NCI-H345 treated with DMSO at 0.1 percent for 48 hours (cell line): ENCODE results near the gene ARHGEF17.

Experiments
- DNase-seq: peaks from one replicate; lab custom pipeline; 2025; ENCODE audit not compliant: unreplicated experiment; lab: John Stamatoyannopoulos, UW

ARHGEF17 gene

GRCh38 chr11:73331138-73331916, 23.3 kb downstream of the ARHGEF17 start:
- no peak for DNase-seq

DNA sequence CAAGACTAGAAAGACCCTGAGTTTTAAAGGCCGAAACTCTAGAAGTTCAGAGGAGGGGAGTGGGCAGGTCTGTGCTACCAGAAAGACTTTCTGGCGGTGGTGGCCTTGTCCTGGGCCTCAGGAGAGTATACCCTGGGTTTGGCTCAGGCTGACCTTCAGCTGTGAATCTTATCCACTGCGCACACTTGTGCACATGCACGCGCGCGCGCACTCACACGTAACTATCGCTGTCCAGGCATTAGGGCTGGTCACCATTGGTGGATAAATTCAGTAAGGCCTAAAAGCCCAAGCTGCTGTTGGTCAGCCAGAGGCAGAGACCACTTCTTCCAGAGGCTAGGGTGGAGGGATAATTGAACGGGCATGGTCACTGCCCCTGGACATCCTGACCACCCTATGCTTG, 25.1 kb downstream of the ARHGEF17 start:
- no peak for DNase-seq

GRCh38 chr11:73333640-73334383, 25.7 kb downstream of the ARHGEF17 start:
- DNase-seq, result no peak

GRCh38 chr11:73334384-73335203, 26.5 kb downstream of the ARHGEF17 start:
- DNase-seq, result no peak

GRCh38 chr11:73335204-73335923, 27.3 kb downstream of the ARHGEF17 start:
- peak; percentile 51 for DNase-seq

GRCh38 chr11:73337846-73338245, 29.8 kb downstream of the ARHGEF17 start:
- DNase-seq, result no peak

- DNase-seq, result no peak
Observed at GRCh38 chr11:73338279-73338678, 30.2 kb downstream of the ARHGEF17 start.

DNA sequence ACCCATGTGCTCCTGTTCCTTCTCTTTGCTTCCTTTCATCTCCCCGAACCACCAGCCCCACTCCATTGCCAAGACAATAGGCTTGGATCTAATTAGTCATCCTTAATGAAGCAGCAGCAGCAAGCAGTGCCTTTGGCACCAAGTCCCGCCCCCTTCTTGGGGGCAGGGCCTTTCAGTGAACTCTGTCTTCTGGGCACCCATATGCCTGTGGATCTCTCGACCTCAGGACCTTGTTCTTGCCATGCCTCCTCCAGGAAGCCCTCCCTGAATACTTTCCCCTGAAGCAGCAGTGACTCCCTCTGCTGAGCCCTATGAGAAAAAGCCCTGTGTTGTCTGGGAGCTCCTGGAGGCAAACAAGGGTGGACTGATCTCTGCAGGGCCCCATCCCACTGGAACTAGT, 32.1 kb downstream of the ARHGEF17 start:
- DNase-seq, result no peak

GRCh38 chr11:73342633-73343032, 34.6 kb downstream of the ARHGEF17 start:
- no peak for DNase-seq

GRCh38 chr11:73343076-73343873, 35.2 kb downstream of the ARHGEF17 start:
- no peak for DNase-seq

DNA sequence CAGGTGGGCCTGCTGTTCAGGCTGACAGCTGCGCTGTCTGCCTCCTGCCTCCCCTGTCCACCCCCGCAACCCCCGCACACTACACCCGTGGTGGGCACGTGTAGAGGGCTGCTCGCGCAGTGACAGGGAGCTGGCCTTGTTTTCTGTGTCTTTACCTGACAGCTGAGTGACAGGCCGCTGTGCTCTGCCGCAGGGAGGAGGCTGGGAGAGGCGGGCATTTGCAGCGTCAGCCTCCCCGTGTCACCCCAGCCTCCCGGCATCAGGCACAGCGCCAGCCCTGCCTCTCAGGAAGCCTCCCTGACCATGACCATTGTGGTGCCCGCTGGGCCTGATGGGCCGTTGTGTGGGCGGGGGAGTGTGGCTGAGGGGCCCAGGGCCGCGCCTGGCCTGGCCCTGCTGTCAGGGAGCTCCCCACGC, 36.1 kb downstream of the ARHGEF17 start:
- DNase-seq, result no peak

DNA sequence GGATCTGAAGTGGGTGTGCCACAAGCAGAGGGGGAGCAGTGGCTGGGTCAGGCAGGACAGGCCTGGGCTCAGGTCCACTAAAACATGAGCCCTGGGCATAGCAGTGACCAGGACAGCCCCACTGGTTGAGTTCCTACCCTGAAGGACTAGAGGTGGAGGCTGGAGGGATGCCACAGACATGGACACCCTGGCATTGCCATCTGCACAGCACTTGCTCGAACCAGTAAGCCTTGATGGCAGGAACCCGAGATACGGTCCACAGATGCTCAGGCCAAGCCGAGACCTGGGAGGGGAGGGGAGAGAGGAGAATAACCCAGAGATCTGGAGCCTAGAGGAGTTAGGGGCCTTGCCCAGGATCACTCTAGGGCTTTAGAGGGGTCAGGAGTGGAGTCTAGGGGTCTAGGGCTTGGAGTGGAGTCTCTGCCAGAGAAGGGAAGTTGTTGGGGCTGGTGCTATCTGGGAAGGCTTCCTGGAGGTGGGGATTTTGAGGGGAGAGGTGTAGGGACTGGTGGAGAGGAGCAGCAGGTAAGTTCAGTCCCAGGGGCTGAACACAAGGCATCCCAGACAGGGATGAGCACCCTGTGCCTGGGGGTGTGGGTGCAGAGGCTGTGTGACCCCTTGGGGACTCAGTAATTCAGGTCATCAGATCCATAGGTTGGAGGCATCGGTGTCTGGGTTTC, 37.5 kb downstream of the ARHGEF17 start:
- DNase-seq, result no peak

GRCh38 chr11:73346186-73346935, 38.3 kb downstream of the ARHGEF17 start:
- no peak for DNase-seq

GRCh38 chr11:73347067-73347466, 39.0 kb downstream of the ARHGEF17 start:
- DNase-seq, result peak; percentile 61

DNA sequence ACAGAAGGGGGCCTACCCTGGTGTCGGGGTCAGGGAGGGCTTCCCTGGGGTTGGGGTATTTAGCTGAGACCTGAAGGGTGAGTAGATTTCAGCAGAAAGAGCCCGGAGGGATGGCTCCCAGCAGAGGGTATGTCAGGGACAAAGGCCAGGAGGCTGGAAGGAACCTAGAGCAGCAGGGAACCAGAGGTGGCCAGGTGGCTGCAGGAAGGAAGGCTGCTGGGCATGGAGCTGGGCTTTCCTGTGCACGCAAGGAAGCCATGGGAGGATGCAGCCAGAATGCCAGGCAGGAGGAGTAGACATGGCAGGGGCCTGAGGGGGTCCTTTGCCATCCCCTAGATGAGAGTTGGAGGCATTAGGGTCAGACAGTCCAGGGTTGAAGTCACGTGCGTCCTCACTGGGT, 40.8 kb downstream of the ARHGEF17 start:
- DNase-seq, result no peak

DNA sequence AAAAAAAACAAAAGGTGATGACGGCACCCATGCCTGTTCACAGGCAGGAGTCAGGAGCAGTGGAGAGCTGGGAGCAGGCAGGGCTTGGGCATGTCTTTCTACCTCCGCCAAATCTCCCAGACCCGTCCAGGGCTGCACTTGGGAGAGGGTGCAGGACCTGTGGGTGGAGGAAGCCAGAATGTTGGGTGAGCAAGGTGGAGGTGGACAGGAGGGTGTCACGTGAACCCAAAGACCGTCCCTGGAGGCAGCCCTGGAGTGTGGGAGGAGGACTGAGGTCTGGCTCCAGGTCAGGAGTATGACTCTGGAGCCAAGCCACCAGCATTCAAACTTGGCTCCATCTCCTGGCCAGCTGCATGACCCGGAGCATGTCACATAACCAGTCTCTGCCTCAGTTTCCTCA, 41.6 kb downstream of the ARHGEF17 start:
- DNase-seq, result no peak

GRCh38 chr11:73350908-73351636, 43.0 kb downstream of the ARHGEF17 start:
- DNase-seq, result peak; percentile 69

GRCh38 chr11:73353422-73353821, 45.3 kb downstream of the ARHGEF17 start:
- no peak for DNase-seq
